ENCODE measurements around the gene INPP5J. TPM values are rescaled to one million over a fixed set of nuclear protein-coding genes. Genes with fewer than 3 reads are reported as not detected.

Gene INPP5J
- total and polyA plus RNA-seq, 2 of the 13 experiments (the other 11 are each of a cell fraction or from before 2014, with no cell fraction given) = 0.24 to 1.1 TPM

GRCh38 chr22:31102441-31103081 is 20.2 kb upstream of the INPP5J start (continued):
- TF ChIP-seq SP4 (CRISPR knock-in tag; IDR thresholded peaks at IDR 0.05) = no peak
- TF ChIP-seq PITX1 (CRISPR knock-in tag; IDR thresholded peaks at IDR 0.05) = peak; percentile 62; the same call in 1 of the 2 replicates
- TF ChIP-seq EED (CRISPR knock-in tag; IDR thresholded peaks at IDR 0.05) = 0 out of 2 replicates have a peak, but pooled peaks have one; percentile 50
- peak; percentile 99 for TF ChIP-seq NFATC3 (CRISPR knock-in tag; IDR thresholded peaks at IDR 0.05)
- no peak for TF ChIP-seq ARNTL (CRISPR knock-in tag; IDR thresholded peaks at IDR 0.05)
- TF ChIP-seq CC2D1A (CRISPR knock-in tag; IDR thresholded peaks at IDR 0.05) = no peak
- no peak for TF ChIP-seq FOXM1 (CRISPR knock-in tag; IDR thresholded peaks at IDR 0.05)
- no peak for TF ChIP-seq SIX1 (CRISPR knock-in tag; IDR thresholded peaks at IDR 0.05; ENCODE audit: borderline replicate concordance)
- 0 out of 2 replicates have a peak, but pooled peaks have one; percentile 17 for TF ChIP-seq ZBTB33 (CRISPR knock-in tag; IDR thresholded peaks at IDR 0.05)
- no peak for TF ChIP-seq SALL2 (CRISPR knock-in tag; IDR thresholded peaks at IDR 0.05)
- peak; percentile 56; the same call in 1 of the 2 replicates for TF ChIP-seq FOXK1 (CRISPR knock-in tag; IDR thresholded peaks at IDR 0.05; ENCODE audit: borderline replicate concordance, low read depth)
- TF ChIP-seq FOXK2 (IDR thresholded peaks at IDR 0.05) = no peak
- TF ChIP-seq SNAPC5 (CRISPR knock-in tag; IDR thresholded peaks at IDR 0.05; ENCODE audit: borderline replicate concordance) = no peak
- TF ChIP-seq CBX5 (CRISPR knock-in tag; IDR thresholded peaks at IDR 0.05; ENCODE audit: borderline replicate concordance) = peak; percentile 46; the same call in 1 of the 2 replicates
- no peak for TF ChIP-seq REL (CRISPR knock-in tag; conservative IDR thresholded peaks at IDR 0.05)
- no peak for TF ChIP-seq PRDM4 (CRISPR knock-in tag; IDR thresholded peaks at IDR 0.05; ENCODE audit: borderline replicate concordance)
- TF ChIP-seq DR1 (CRISPR knock-in tag; IDR thresholded peaks at IDR 0.05) = no peak
- TF ChIP-seq ZIK1 (CRISPR knock-in tag; IDR thresholded peaks at IDR 0.05; ENCODE audit: borderline replicate concordance, low read depth) = no peak
- TF ChIP-seq USF2 (IDR thresholded peaks at IDR 0.05; ENCODE audit: low read depth, low read length) = no peak
- no peak for TF ChIP-seq USF2 (CRISPR knock-in tag; IDR thresholded peaks at IDR 0.05; ENCODE audit: borderline replicate concordance)
- TF ChIP-seq TARDBP (CRISPR knock-in tag; IDR thresholded peaks at IDR 0.05) = no peak
- TF ChIP-seq ZNF773 (CRISPR knock-in tag; IDR thresholded peaks at IDR 0.05; ENCODE audit: borderline replicate concordance) = no peak
- no peak for TF ChIP-seq ZNF138 (CRISPR knock-in tag; IDR thresholded peaks at IDR 0.05; ENCODE audit: low read depth)
- no peak for TF ChIP-seq RFX5 (IDR thresholded peaks at IDR 0.05; ENCODE audit: low read depth, low read length)
